GM23338 (cell line): ENCODE data around the gene CHST2. TPM values are rescaled to one million over a fixed set of nuclear protein-coding genes. Genes with fewer than 3 reads are reported as not detected.

Experiments used
- ATAC-seq: fragments of 200-7000 bp; cut with Tn5 transposase; 3 replicates; pipeline ENCODE4 v1.9.1; 2020
- DNase-seq: peaks from one replicate; pipeline ENCODE4 v3.0.0-alpha.2; 2015; ENCODE audit warnings: low spot score
- H2AFZ ChIP-seq: fragments of 200-600 bp; sonication (generic); 2 replicates; pipeline ENCODE4 v1.8.0; 2016; ENCODE audit warnings: antibody characterized with exemption, mild to moderate bottlenecking, moderate library complexity
- H3F3A ChIP-seq: fragments of 200-600 bp; sonication (generic); replicated peaks from 2 replicates; pipeline ENCODE4 v1.8.0; 2017; ENCODE audit warnings: antibody characterized with exemption, mixed run types, low read depth
- H3K27ac ChIP-seq: fragments of 200-600 bp; sonication (generic); 2 replicates; pipeline ENCODE4 v1.6.1; 2016; ENCODE audit warnings: low read depth
- H3K27me3 ChIP-seq: fragments of 200-600 bp; sonication (generic); 2 replicates; pipeline ENCODE4 v1.8.0; 2016; ENCODE audit warnings: mild to moderate bottlenecking, mixed run types, moderate library complexity; ENCODE audit not compliant: insufficient read depth
- H3K36me3 ChIP-seq: fragments of 200-600 bp; sonication (generic); 2 replicates; pipeline ENCODE4 v1.8.0; 2016; ENCODE audit warnings: mild to moderate bottlenecking; ENCODE audit not compliant: insufficient read depth
- H3K4me1 ChIP-seq: fragments of 200-600 bp; sonication (generic); 2 replicates; pipeline ENCODE4 v1.8.0; 2016; ENCODE audit warnings: mild to moderate bottlenecking, moderate library complexity; ENCODE audit not compliant: insufficient read depth
- H3K4me2 ChIP-seq: fragments of 200-600 bp; sonication (generic); 2 replicates; pipeline ENCODE4 v1.7.1; 2017; ENCODE audit warnings: mixed run types
- H3K4me3 ChIP-seq: fragments of 200-600 bp; sonication (generic); 2 replicates; pipeline ENCODE4 v1.6.1; 2016; ENCODE audit warnings: mixed run types
- H3K79me2 ChIP-seq: fragments of 200-600 bp; sonication (generic); replicated peaks from 2 replicates; pipeline ENCODE4 v1.8.0; 2017; ENCODE audit warnings: mild to moderate bottlenecking; ENCODE audit not compliant: insufficient read depth
- H3K9me2 ChIP-seq: fragments of 200-600 bp; sonication (generic); 2 replicates; pipeline ENCODE4 v1.8.0; 2017; ENCODE audit not compliant: insufficient read depth
- H4K20me1 ChIP-seq: fragments of 200-600 bp; sonication (generic); replicated peaks from 2 replicates; pipeline ENCODE4 v1.8.0; 2017; ENCODE audit warnings: mild to moderate bottlenecking; ENCODE audit not compliant: insufficient read depth
- H3K27ac Mint-ChIP-seq: 2 replicates; pipeline ENCODE4 v1.8.0; 2020; ENCODE audit warnings: inconsistent platforms, mild to moderate bottlenecking, moderate library complexity, mixed read lengths
- H3K27me3 Mint-ChIP-seq: 3 replicates; pipeline ENCODE4 v1.8.0; 2022; ENCODE audit warnings: low read depth, mild to moderate bottlenecking, moderate library complexity, mixed read lengths, inconsistent platforms; ENCODE audit not compliant: insufficient read depth, poor library complexity
- H3K36me3 Mint-ChIP-seq: 3 replicates; pipeline ENCODE4 v1.8.0; 2021; ENCODE audit warnings: low read depth, mild to moderate bottlenecking, inconsistent platforms, moderate library complexity, mixed read lengths
- H3K4me1 Mint-ChIP-seq: 3 replicates; pipeline ENCODE4 v1.8.0; 2020; ENCODE audit warnings: mild to moderate bottlenecking, inconsistent platforms, mixed read lengths
- H3K4me3 Mint-ChIP-seq: 3 replicates; pipeline ENCODE4 v1.8.0; 2021; ENCODE audit warnings: moderate library complexity, mild to moderate bottlenecking, inconsistent platforms, mixed read lengths
- H3K9me3 Mint-ChIP-seq: 3 replicates; pipeline ENCODE4 v1.8.0; 2020; ENCODE audit warnings: moderate library complexity, mild to moderate bottlenecking, inconsistent platforms, mixed read lengths
- EZH2 ChIP-seq: fragments of 200-600 bp; sonication (generic); IDR thresholded peaks from one replicate; pipeline ENCODE4 v1.8.0; 2017; ENCODE audit warnings: antibody characterized with exemption, mild to moderate bottlenecking, low read depth; ENCODE audit not compliant: unreplicated experiment
- EZH2phosphoT487 ChIP-seq: fragments of 200-600 bp; sonication (generic); IDR thresholded peaks from one replicate; pipeline ENCODE4 v1.8.1; 2018; ENCODE audit warnings: antibody characterized with exemption; ENCODE audit not compliant: unreplicated experiment
- JUNB ChIP-seq: IDR thresholded peaks from one replicate; pipeline ENCODE4 v1.6.1; 2016; ENCODE audit warnings: antibody characterized with exemption; ENCODE audit not compliant: unreplicated experiment
- NANOG ChIP-seq: IDR thresholded peaks from 2 replicates; pipeline ENCODE4 v1.6.1; 2016; ENCODE audit warnings: antibody characterized with exemption, borderline replicate concordance
- POLR2AphosphoS5 ChIP-seq: IDR thresholded peaks from 2 replicates; pipeline ENCODE4 v1.6.1; 2016; ENCODE audit warnings: antibody characterized with exemption, low read depth
- ZNF114 ChIP-seq: fragments of 250-450 bp; sonication (Bioruptor Pico); IDR thresholded peaks from 2 replicates; pipeline ENCODE4 v1.5.0; 2020; ENCODE audit warnings: mild to moderate bottlenecking, moderate library complexity
- ZNF331 ChIP-seq: fragments of 250-450 bp; sonication (Bioruptor Pico); IDR thresholded peaks from 2 replicates; pipeline ENCODE4 v1.5.0; 2020; ENCODE audit warnings: low read depth, mild to moderate bottlenecking, moderate library complexity
- polyA plus RNA-seq: library from polyadenylated mRNA; unstranded; fragments of >200 nt; fragmentation: Nextera tagmentation; extraction: Ambion mirVana; gene quantifications from 2 replicates; pipeline ENCODE4 v1.2.1, GENCODE V29; 2016
- total RNA-seq: library from RNA; depleted of rRNA; stranded (reverse); fragments of >200 nt; shearing (Covaris generic); gene quantifications from 2 replicates; pipeline ENCODE4 v1.2.3, GENCODE V29; 2014
- TF ChIP-seq, protein P1 (sequence below): IDR thresholded peaks from 2 replicates; pipeline ENCODE4 v1.6.1; 2016; ENCODE audit warnings: antibody characterized with exemption
- TF ChIP-seq, protein P2 (sequence below): fragments of 250-450 bp; sonication (Bioruptor Pico); IDR thresholded peaks from 2 replicates; pipeline ENCODE4 v1.5.0; 2020; ENCODE audit warnings: mild to moderate bottlenecking, moderate library complexity
- TF ChIP-seq, protein P3 (sequence below), 2 experiments: fragments of 200-600 bp in 1 of 2; sonication (generic) in 1 of 2; conservative IDR thresholded peaks; 2 replicates each; pipeline versions ENCODE4 v1.5.1 to v1.6.1; 2016 to 2017; ENCODE audit warnings: antibody characterized with exemption in 2 of 2, low read depth in 2 of 2, mild to moderate bottlenecking in 2 of 2, moderate library complexity in 1 of 2
- TF ChIP-seq, protein P4 (sequence below): IDR thresholded peaks from one replicate; pipeline ENCODE4 v1.6.1; 2018; ENCODE audit warnings: antibody characterized with exemption; ENCODE audit not compliant: unreplicated experiment

Gene CHST2
- total and polyA plus RNA-seq, 2 experiments from 2014 or later: 4.1 to 28.3 TPM

DNA sequence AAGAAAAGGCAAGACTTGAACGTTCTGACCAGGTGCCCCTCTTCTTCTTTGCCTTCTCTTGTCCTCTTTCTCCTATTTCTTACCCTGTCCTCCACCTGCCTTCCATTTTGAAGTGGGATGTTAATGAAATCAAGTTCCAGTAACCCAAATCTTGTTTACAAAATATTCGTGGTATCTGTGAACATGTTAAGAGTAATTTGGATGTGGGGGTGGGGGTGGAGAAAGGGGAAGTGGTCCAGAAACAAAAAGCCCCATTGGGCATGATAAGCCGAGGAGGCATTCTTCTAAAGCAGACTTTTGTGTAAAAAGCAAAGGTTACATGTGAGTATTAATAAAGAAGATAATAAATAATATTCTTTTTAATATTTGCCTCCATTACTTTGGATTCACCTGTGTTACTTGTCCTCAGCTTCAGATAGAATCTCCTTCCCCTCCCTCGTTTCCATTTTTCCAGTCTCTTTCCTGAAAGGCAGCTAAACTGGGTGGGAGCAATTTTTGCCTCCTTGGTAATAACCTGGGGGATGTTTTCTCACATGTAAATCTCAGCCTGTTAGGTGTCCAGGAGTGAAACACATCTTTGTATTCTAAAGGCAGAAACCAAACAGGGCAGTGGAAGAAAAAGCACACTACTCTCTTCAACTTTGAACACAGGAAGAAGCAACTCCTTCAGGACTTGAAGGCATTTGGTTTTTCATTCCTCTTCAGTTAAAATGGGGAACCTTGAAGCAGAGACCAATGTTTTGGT, 3.2 kb downstream of the CHST2 start (continued):
- TF ChIP-seq JUNB: no peak

DNA sequence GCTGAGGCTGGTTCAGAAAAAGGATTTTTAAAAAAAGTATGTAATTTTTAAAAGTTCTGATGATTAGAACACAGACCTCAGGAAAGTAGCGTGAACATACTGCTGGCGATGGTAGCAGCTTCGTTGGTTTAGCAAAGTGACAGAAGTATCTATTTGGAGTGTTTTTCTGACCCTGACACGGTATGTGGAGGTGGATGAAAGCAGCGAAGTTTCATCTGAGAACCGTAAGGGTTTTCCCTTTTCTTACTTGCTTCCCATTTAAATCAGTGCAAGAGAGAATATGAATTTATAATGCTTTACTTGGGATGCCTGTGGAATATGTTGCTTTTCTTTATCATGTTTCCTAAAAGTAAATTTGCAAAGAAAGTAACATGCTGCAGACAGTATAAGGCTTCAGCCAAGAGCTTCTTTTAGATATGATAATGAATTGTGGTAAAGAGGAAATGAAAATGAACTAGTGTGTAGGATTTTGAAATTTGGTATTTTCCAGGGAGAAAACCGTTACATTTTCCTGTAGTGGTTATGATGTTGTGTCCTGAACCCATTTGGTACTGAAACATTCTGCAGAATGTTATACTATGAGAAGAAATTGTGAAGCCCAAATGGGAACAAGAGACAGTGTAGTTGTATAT, 3.9 kb downstream of the CHST2 start:
- peaks cover 20% of the 10 kb centered on the region for H3K4me1 Mint-ChIP-seq
- Histone ChIP-seq H4K20me1 (peaks cover 2% of the 10 kb centered on the region; the same call in 1 of the 2 replicates), H3K36me3 (no peaks in the 10 kb centered on the region; the same call in 1 of the 2 replicates), H3F3A (no peaks in the 10 kb centered on the region), H3K4me1 (peaks cover 10% of the 10 kb centered on the region; the same call in 1 of the 2 replicates), H3K4me2 (no peak overlapping the region), H3K79me2 (no peaks in the 10 kb centered on the region), H3K27ac (no peak overlapping the region), H2AFZ (no peak overlapping the region), H3K9me2 (no peaks in the 10 kb centered on the region), H3K27me3 (peaks cover 21% of the 10 kb centered on the region), H3K4me3 (no peak overlapping the region)
- no peaks in the 10 kb centered on the region for H3K9me3 Mint-ChIP-seq
- no peak for ATAC-seq
- no peak for DNase-seq
- peaks cover 20% of the 10 kb centered on the region for H3K27me3 Mint-ChIP-seq
- H3K27ac Mint-ChIP-seq: no peak overlapping the region
- H3K4me3 Mint-ChIP-seq: no peak overlapping the region
- peaks cover 16% of the 10 kb centered on the region for H3K36me3 Mint-ChIP-seq
- TF ChIP-seq, protein P1, sequence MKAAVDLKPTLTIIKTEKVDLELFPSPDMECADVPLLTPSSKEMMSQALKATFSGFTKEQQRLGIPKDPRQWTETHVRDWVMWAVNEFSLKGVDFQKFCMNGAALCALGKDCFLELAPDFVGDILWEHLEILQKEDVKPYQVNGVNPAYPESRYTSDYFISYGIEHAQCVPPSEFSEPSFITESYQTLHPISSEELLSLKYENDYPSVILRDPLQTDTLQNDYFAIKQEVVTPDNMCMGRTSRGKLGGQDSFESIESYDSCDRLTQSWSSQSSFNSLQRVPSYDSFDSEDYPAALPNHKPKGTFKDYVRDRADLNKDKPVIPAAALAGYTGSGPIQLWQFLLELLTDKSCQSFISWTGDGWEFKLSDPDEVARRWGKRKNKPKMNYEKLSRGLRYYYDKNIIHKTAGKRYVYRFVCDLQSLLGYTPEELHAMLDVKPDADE: no peak
- TF ChIP-seq JUNB (no peak), ZNF331 (CRISPR knock-in tag) (no peak), POLR2AphosphoS5 (no peak), EZH2phosphoT487 (no peak), ZNF114 (no peak), NANOG (no peak), EZH2 (no peak)
- TF ChIP-seq, protein P2, sequence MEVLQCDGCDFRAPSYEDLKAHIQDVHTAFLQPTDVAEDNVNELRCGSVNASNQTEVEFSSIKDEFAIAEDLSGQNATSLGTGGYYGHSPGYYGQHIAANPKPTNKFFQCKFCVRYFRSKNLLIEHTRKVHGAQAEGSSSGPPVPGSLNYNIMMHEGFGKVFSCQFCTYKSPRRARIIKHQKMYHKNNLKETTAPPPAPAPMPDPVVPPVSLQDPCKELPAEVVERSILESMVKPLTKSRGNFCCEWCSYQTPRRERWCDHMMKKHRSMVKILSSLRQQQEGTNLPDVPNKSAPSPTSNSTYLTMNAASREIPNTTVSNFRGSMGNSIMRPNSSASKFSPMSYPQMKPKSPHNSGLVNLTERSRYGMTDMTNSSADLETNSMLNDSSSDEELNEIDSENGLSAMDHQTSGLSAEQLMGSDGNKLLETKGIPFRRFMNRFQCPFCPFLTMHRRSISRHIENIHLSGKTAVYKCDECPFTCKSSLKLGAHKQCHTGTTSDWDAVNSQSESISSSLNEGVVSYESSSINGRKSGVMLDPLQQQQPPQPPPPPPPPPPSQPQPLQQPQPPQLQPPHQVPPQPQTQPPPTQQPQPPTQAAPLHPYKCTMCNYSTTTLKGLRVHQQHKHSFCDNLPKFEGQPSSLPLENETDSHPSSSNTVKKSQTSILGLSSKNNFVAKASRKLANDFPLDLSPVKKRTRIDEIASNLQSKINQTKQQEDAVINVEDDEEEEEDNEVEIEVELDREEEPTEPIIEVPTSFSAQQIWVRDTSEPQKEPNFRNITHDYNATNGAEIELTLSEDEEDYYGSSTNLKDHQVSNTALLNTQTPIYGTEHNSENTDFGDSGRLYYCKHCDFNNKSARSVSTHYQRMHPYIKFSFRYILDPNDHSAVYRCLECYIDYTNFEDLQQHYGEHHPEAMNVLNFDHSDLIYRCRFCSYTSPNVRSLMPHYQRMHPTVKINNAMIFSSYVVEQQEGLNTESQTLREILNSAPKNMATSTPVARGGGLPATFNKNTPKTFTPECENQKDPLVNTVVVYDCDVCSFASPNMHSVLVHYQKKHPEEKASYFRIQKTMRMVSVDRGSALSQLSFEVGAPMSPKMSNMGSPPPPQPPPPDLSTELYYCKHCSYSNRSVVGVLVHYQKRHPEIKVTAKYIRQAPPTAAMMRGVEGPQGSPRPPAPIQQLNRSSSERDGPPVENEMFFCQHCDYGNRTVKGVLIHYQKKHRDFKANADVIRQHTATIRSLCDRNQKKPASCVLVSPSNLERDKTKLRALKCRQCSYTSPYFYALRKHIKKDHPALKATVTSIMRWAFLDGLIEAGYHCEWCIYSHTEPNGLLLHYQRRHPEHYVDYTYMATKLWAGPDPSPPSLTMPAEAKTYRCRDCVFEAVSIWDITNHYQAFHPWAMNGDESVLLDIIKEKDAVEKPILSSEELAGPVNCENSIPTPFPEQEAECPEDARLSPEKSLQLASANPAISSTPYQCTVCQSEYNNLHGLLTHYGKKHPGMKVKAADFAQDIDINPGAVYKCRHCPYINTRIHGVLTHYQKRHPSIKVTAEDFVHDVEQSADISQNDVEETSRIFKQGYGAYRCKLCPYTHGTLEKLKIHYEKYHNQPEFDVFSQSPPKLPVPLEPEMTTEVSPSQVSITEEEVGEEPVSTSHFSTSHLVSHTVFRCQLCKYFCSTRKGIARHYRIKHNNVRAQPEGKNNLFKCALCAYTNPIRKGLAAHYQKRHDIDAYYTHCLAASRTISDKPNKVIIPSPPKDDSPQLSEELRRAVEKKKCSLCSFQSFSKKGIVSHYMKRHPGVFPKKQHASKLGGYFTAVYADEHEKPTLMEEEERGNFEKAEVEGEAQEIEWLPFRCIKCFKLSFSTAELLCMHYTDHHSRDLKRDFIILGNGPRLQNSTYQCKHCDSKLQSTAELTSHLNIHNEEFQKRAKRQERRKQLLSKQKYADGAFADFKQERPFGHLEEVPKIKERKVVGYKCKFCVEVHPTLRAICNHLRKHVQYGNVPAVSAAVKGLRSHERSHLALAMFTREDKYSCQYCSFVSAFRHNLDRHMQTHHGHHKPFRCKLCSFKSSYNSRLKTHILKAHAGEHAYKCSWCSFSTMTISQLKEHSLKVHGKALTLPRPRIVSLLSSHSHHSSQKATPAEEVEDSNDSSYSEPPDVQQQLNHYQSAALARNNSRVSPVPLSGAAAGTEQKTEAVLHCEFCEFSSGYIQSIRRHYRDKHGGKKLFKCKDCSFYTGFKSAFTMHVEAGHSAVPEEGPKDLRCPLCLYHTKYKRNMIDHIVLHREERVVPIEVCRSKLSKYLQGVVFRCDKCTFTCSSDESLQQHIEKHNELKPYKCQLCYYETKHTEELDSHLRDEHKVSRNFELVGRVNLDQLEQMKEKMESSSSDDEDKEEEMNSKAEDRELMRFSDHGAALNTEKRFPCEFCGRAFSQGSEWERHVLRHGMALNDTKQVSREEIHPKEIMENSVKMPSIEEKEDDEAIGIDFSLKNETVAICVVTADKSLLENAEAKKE (CRISPR knock-in tag): no peak
- TF ChIP-seq, protein P3, sequence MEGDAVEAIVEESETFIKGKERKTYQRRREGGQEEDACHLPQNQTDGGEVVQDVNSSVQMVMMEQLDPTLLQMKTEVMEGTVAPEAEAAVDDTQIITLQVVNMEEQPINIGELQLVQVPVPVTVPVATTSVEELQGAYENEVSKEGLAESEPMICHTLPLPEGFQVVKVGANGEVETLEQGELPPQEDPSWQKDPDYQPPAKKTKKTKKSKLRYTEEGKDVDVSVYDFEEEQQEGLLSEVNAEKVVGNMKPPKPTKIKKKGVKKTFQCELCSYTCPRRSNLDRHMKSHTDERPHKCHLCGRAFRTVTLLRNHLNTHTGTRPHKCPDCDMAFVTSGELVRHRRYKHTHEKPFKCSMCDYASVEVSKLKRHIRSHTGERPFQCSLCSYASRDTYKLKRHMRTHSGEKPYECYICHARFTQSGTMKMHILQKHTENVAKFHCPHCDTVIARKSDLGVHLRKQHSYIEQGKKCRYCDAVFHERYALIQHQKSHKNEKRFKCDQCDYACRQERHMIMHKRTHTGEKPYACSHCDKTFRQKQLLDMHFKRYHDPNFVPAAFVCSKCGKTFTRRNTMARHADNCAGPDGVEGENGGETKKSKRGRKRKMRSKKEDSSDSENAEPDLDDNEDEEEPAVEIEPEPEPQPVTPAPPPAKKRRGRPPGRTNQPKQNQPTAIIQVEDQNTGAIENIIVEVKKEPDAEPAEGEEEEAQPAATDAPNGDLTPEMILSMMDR (conservative IDR thresholded peaks at IDR 0.05; ENCODE audit: low read depth in 2 of 2): no peak
- TF ChIP-seq, protein P4, sequence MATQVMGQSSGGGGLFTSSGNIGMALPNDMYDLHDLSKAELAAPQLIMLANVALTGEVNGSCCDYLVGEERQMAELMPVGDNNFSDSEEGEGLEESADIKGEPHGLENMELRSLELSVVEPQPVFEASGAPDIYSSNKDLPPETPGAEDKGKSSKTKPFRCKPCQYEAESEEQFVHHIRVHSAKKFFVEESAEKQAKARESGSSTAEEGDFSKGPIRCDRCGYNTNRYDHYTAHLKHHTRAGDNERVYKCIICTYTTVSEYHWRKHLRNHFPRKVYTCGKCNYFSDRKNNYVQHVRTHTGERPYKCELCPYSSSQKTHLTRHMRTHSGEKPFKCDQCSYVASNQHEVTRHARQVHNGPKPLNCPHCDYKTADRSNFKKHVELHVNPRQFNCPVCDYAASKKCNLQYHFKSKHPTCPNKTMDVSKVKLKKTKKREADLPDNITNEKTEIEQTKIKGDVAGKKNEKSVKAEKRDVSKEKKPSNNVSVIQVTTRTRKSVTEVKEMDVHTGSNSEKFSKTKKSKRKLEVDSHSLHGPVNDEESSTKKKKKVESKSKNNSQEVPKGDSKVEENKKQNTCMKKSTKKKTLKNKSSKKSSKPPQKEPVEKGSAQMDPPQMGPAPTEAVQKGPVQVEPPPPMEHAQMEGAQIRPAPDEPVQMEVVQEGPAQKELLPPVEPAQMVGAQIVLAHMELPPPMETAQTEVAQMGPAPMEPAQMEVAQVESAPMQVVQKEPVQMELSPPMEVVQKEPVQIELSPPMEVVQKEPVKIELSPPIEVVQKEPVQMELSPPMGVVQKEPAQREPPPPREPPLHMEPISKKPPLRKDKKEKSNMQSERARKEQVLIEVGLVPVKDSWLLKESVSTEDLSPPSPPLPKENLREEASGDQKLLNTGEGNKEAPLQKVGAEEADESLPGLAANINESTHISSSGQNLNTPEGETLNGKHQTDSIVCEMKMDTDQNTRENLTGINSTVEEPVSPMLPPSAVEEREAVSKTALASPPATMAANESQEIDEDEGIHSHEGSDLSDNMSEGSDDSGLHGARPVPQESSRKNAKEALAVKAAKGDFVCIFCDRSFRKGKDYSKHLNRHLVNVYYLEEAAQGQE: no peak
